CD4-positive, CD25-positive, alpha-beta regulatory T cell (primary cell): ENCODE results near the gene DCTN3. TPM values are rescaled to one million over a fixed set of nuclear protein-coding genes. Genes with fewer than 3 reads are reported as not detected.

Experiments used
- ATAC-seq, 2 donors: fragments of 150-1000 bp; cut with Tn5 transposase; one replicate each; pipeline ENCODE4 v1.10.0; 2021; ENCODE audit warnings: low read depth in 2 of 2, moderate number of reproducible peaks in 2 of 2, moderate library complexity in 1 of 2
- DNase-seq, 3 donors: peaks; one replicate each; pipeline versions ENCODE4 v3.0.0 to v3.0.0-alpha.2; 2012 to 2022; ENCODE audit warnings: mixed read lengths in 1 of 3
- H3K27ac ChIP-seq: one replicate; pipeline ENCODE4 v1.7.0; 2013; ENCODE audit warnings: mild to moderate bottlenecking, low read length; ENCODE audit not compliant: insufficient read depth, poor library complexity, severe bottlenecking
- H3K27me3 ChIP-seq: one replicate; pipeline ENCODE4 v1.7.0; 2013; ENCODE audit warnings: low read length; ENCODE audit not compliant: control insufficient read depth, insufficient read depth
- H3K36me3 ChIP-seq: one replicate; pipeline ENCODE4 v1.7.0; 2013; ENCODE audit warnings: mild to moderate bottlenecking, low read length, moderate library complexity; ENCODE audit not compliant: control insufficient read depth, insufficient read depth
- H3K4me1 ChIP-seq: 2 replicates; pipeline ENCODE4 v1.7.0; 2013; ENCODE audit warnings: mild to moderate bottlenecking, low read length; ENCODE audit not compliant: insufficient read depth, control insufficient read depth, poor library complexity, severe bottlenecking
- H3K4me3 ChIP-seq: one replicate; pipeline ENCODE4 v1.7.0; 2013; ENCODE audit warnings: low read depth, mild to moderate bottlenecking, low read length, moderate library complexity
- H3K9me3 ChIP-seq, 2 experiments: 1 replicate in 1 of 2; 2 replicates in 1 of 2; pipeline ENCODE4 v1.7.0; 2013; ENCODE audit warnings: low read length in 2 of 2, mild to moderate bottlenecking in 1 of 2, moderate library complexity in 1 of 2; ENCODE audit not compliant: control insufficient read depth in 2 of 2
- H3K27ac Mint-ChIP-seq, 3 donors: one replicate each; pipeline ENCODE4 v1.8.0; 2020 to 2022; ENCODE audit warnings: mild to moderate bottlenecking in 3 of 3, mixed read lengths in 3 of 3, moderate library complexity in 2 of 3
- H3K27me3 Mint-ChIP-seq: one replicate; pipeline ENCODE4 v1.8.0; 2022; ENCODE audit warnings: mild to moderate bottlenecking, mixed read lengths
- H3K36me3 Mint-ChIP-seq: one replicate; pipeline ENCODE4 v1.8.0; 2020; ENCODE audit warnings: mixed read lengths
- H3K4me1 Mint-ChIP-seq, 4 donors: one replicate each; pipeline ENCODE4 v1.8.0; 2020 to 2022; ENCODE audit warnings: mixed read lengths in 4 of 4, mild to moderate bottlenecking in 1 of 4
- H3K4me3 Mint-ChIP-seq, 4 donors: one replicate each; pipeline ENCODE4 v1.8.0; 2020 to 2022; ENCODE audit warnings: mild to moderate bottlenecking in 4 of 4, mixed read lengths in 4 of 4, moderate library complexity in 3 of 4
- H3K9me3 Mint-ChIP-seq, 7 donors: one replicate each; pipeline ENCODE4 v1.8.0; 2020 to 2022; ENCODE audit warnings: mixed read lengths in 7 of 7, mild to moderate bottlenecking in 3 of 7, moderate library complexity in 2 of 7
- polyA plus RNA-seq, 4 donors: library from polyadenylated mRNA; unstranded; fragments of 300-500 nt; fragmentation: Illumina TruSeq; gene quantifications; one replicate each; pipeline ENCODE4 v1.2.3, GENCODE V29; 2021
- total RNA-seq: library from RNA; stranded (reverse); gene quantifications from one replicate; pipeline ENCODE4 v1.2.3, GENCODE V29; 2022

DCTN3 gene
- total and polyA plus RNA-seq, 5 donors from 2014 or later: 80.4 to 202 (median 153) TPM

GRCh38 chr9:34634551-34635248 lies 14.4 kb upstream of the DCTN3 start:
- H3K27ac ChIP-seq: no peak overlapping the region
- H3K4me1 ChIP-seq: peaks cover 30% of the 10 kb centered on the region
- Mint-ChIP-seq H3K9me3 (peaks cover 0 to 2% (median 0%) of the 10 kb centered on the region in 7 donors), H3K4me1 (peaks cover 9 to 49% (median 22%) of the 10 kb centered on the region in 4 donors), H3K4me3 (peak overlapping the region in 3 of 4 donors; percentile 18 to 73 (median 53)), H3K27me3 (peaks cover 6% of the 10 kb centered on the region), H3K36me3 (peaks cover 4% of the 10 kb centered on the region), H3K27ac (peak overlapping the region in 1 of 3 donors; percentile 20)
- H3K9me3 ChIP-seq: no peaks in the 10 kb centered on the region
- H3K27me3 ChIP-seq: peaks cover 6% of the 10 kb centered on the region
- H3K4me3 ChIP-seq: no peak overlapping the region
- ATAC-seq (no peak), DNase-seq (no peak)
- no peaks in the 10 kb centered on the region for H3K36me3 ChIP-seq

GRCh38 chr9:34633851-34634550 lies 13.7 kb upstream of the DCTN3 start:
- H3K27me3 Mint-ChIP-seq: peaks cover 13% of the 10 kb centered on the region
- ATAC-seq (peak; percentile 24 to 32), DNase-seq (peak; percentile 65 to 78 (median 71))
- H3K4me3 ChIP-seq: no peak overlapping the region
- H3K36me3 Mint-ChIP-seq: peaks cover 4% of the 10 kb centered on the region
- peak overlapping the region in 1 of 3 donors; percentile 57 for H3K27ac Mint-ChIP-seq
- H3K9me3 Mint-ChIP-seq: peaks cover 0 to 2% (median 0%) of the 10 kb centered on the region in 7 donors
- H3K4me3 Mint-ChIP-seq: peak overlapping the region; percentile 16 to 73 (median 42)
- peaks cover 35% of the 10 kb centered on the region for H3K4me1 ChIP-seq
- peaks cover 9 to 54% (median 22%) of the 10 kb centered on the region in 4 donors for H3K4me1 Mint-ChIP-seq
- no peak overlapping the region for H3K27ac ChIP-seq
- no peaks in the 10 kb centered on the region for H3K36me3 ChIP-seq
- H3K27me3 ChIP-seq: peaks cover 11% of the 10 kb centered on the region
- no peaks in the 10 kb centered on the region for H3K9me3 ChIP-seq

- peaks cover 20% of the 10 kb centered on the region for H3K27me3 Mint-ChIP-seq
- H3K9me3 Mint-ChIP-seq: peaks cover 0 to 2% (median 0%) of the 10 kb centered on the region in 7 donors
- no peak overlapping the region for H3K27ac Mint-ChIP-seq
- H3K4me1 ChIP-seq: peaks cover 39% of the 10 kb centered on the region
- ATAC-seq (no peak), DNase-seq (no peak)
- H3K4me3 ChIP-seq: no peak overlapping the region
- H3K36me3 ChIP-seq: no peaks in the 10 kb centered on the region
- peaks cover 14 to 51% (median 20%) of the 10 kb centered on the region in 4 donors for H3K4me1 Mint-ChIP-seq
- no peaks in the 10 kb centered on the region for H3K9me3 ChIP-seq
- peak overlapping the region in 1 of 4 donors; percentile 73 for H3K4me3 Mint-ChIP-seq
- no peak overlapping the region for H3K27ac ChIP-seq
- peaks cover 8% of the 10 kb centered on the region for H3K36me3 Mint-ChIP-seq
- peaks cover 14% of the 10 kb centered on the region for H3K27me3 ChIP-seq
Measured at GRCh38 chr9:34633166-34633565, 12.9 kb upstream of the DCTN3 start.

- Mint-ChIP-seq H3K9me3 (peaks cover 0 to 3% (median 0%) of the 10 kb centered on the region in 7 donors), H3K4me1 (peaks cover 12 to 40% (median 12%) of the 10 kb centered on the region in 4 donors), H3K27me3 (peaks cover 43% of the 10 kb centered on the region), H3K27ac (no peak overlapping the region), H3K4me3 (peak overlapping the region in 3 of 4 donors; percentile 35 to 70 (median 56)), H3K36me3 (peaks cover 8% of the 10 kb centered on the region)
- no peak overlapping the region for H3K27ac ChIP-seq
- ATAC-seq (no peak), DNase-seq (no peak)
- H3K4me3 ChIP-seq: no peak overlapping the region
- H3K9me3 ChIP-seq: no peaks in the 10 kb centered on the region
- peaks cover 37% of the 10 kb centered on the region for H3K27me3 ChIP-seq
- H3K4me1 ChIP-seq: peaks cover 22% of the 10 kb centered on the region
- H3K36me3 ChIP-seq: no peaks in the 10 kb centered on the region
Measured at GRCh38 chr9:34630402-34631154, 10.3 kb upstream of the DCTN3 start.

GRCh38 chr9:34629491-34629808 lies 9.2 kb upstream of the DCTN3 start:
- Histone ChIP-seq H3K4me3 (no peak overlapping the region), H3K9me3 (no peaks in the 10 kb centered on the region), H3K27ac (no peak overlapping the region), H3K27me3 (peaks cover 40% of the 10 kb centered on the region), H3K36me3 (no peaks in the 10 kb centered on the region), H3K4me1 (peaks cover 19% of the 10 kb centered on the region)
- Mint-ChIP-seq H3K9me3 (peaks cover 0 to 3% (median 0%) of the 10 kb centered on the region in 7 donors), H3K4me3 (peak overlapping the region; percentile 70 to 83 (median 82)), H3K36me3 (peaks cover 8% of the 10 kb centered on the region), H3K27ac (no peak overlapping the region), H3K27me3 (peaks cover 47% of the 10 kb centered on the region), H3K4me1 (peaks cover 12 to 29% (median 12%) of the 10 kb centered on the region in 4 donors)
- DNase-seq: no peak
- no peak for ATAC-seq

GRCh38 chr9:34628656-34629490 lies 8.6 kb upstream of the DCTN3 start, which contains the start of gene ARID3C:
Gene ARID3C (minus strand): TSS chr9:34629066. CDS start chr9:34628014, 1,052 bp downstream.
- peak in 2 of 3 donors; percentile 32 to 38 for DNase-seq
- peak; percentile 54 to 66 for ATAC-seq
- Mint-ChIP-seq H3K4me1 (peaks cover 8 to 28% (median 11%) of the 10 kb centered on the region in 4 donors), H3K27me3 (peaks cover 51% of the 10 kb centered on the region), H3K4me3 (peak within 1 kb of the TSS; percentile 70 to 88 (median 82)), H3K36me3 (peaks cover 6% of the 10 kb centered on the region), H3K9me3 (peaks cover 0 to 3% (median 0%) of the 10 kb centered on the region in 7 donors), H3K27ac (peak within 1 kb of the TSS in 2 of 3 donors; percentile 2 to 79)
- Histone ChIP-seq H3K36me3 (no peaks in the 10 kb centered on the region), H3K9me3 (no peaks in the 10 kb centered on the region), H3K27ac (no peak within 1 kb of the TSS), H3K4me1 (peaks cover 24% of the 10 kb centered on the region), H3K4me3 (peak within 1 kb of the TSS; percentile 64), H3K27me3 (peaks cover 40% of the 10 kb centered on the region)
